ENCODE results near the gene ATP5ME. TPM values are rescaled to one million over a fixed set of nuclear protein-coding genes. Genes with fewer than 3 reads are reported as not detected.

Gene ATP5ME
- total RNA-seq, 1 donor = 39.3 TPM

- Histone ChIP-seq H3K9me3 (ENCODE audit: low read depth, low read length) (no peaks in the 10 kb centered on the region), H3K4me1 (ENCODE audit: insufficient read depth, low read length) (no peaks in the 10 kb centered on the region)
Observed at GRCh38 chr4:632926-633325, 41.1 kb downstream of the ATP5ME start.

GRCh38 chr4:632196-632790 is 41.8 kb downstream of the ATP5ME start:
- Histone ChIP-seq H3K4me3 (ENCODE audit: low read length) (no peak overlapping the region), H3K27me3 (ENCODE audit: insufficient read depth, low read length) (no peaks in the 10 kb centered on the region), H3K4me1 (ENCODE audit: insufficient read depth, low read length) (no peaks in the 10 kb centered on the region), H3K9me3 (ENCODE audit: low read depth, low read length) (no peaks in the 10 kb centered on the region)

More at GRCh38 chr4:632926-633325, 41.1 kb downstream of the ATP5ME start:
- Histone ChIP-seq H3K27me3 (ENCODE audit: insufficient read depth, low read length) (no peaks in the 10 kb centered on the region), H3K4me3 (ENCODE audit: low read length) (no peak overlapping the region)

GRCh38 chr4:630656-631055 is 43.4 kb downstream of the ATP5ME start:
- H3K4me3 ChIP-seq (ENCODE audit: low read length) = no peak overlapping the region
- no peaks in the 10 kb centered on the region for H3K9me3 ChIP-seq (ENCODE audit: low read depth, low read length)
- no peaks in the 10 kb centered on the region for H3K27me3 ChIP-seq (ENCODE audit: insufficient read depth, low read length)
- no peaks in the 10 kb centered on the region for H3K4me1 ChIP-seq (ENCODE audit: insufficient read depth, low read length)

- H3K27me3 ChIP-seq (ENCODE audit: insufficient read depth, low read length) = no peaks in the 10 kb centered on the region
- H3K4me1 ChIP-seq (ENCODE audit: insufficient read depth, low read length) = no peaks in the 10 kb centered on the region
- no peaks in the 10 kb centered on the region for H3K9me3 ChIP-seq (ENCODE audit: low read depth, low read length)
- H3K4me3 ChIP-seq (ENCODE audit: low read length) = no peak overlapping the region
Observed at GRCh38 chr4:629915-630641, 44.0 kb downstream of the ATP5ME start.

- no peaks in the 10 kb centered on the region for H3K27me3 ChIP-seq (ENCODE audit: insufficient read depth, low read length)
- no peak overlapping the region for H3K4me3 ChIP-seq (ENCODE audit: low read length)
- no peaks in the 10 kb centered on the region for H3K4me1 ChIP-seq (ENCODE audit: insufficient read depth, low read length)
- H3K9me3 ChIP-seq (ENCODE audit: low read depth, low read length) = no peaks in the 10 kb centered on the region
Observed at GRCh38 chr4:629636-629914, 44.5 kb downstream of the ATP5ME start.

- H3K4me1 ChIP-seq (ENCODE audit: insufficient read depth, low read length) = no peaks in the 10 kb centered on the region
- no peaks in the 10 kb centered on the region for H3K9me3 ChIP-seq (ENCODE audit: low read depth, low read length)
- H3K4me3 ChIP-seq (ENCODE audit: low read length) = no peak overlapping the region
- no peaks in the 10 kb centered on the region for H3K27me3 ChIP-seq (ENCODE audit: insufficient read depth, low read length)
Observed at GRCh38 chr4:628821-629635, 45.0 kb downstream of the ATP5ME start.

- Histone ChIP-seq H3K9me3 (ENCODE audit: low read depth, low read length) (no peaks in the 10 kb centered on the region), H3K4me1 (ENCODE audit: insufficient read depth, low read length) (no peaks in the 10 kb centered on the region), H3K4me3 (ENCODE audit: low read length) (no peak overlapping the region), H3K27me3 (ENCODE audit: insufficient read depth, low read length) (no peaks in the 10 kb centered on the region)
Observed at GRCh38 chr4:628311-628741, 45.8 kb downstream of the ATP5ME start.

- Histone ChIP-seq H3K27me3 (ENCODE audit: insufficient read depth, low read length) (no peaks in the 10 kb centered on the region), H3K4me1 (ENCODE audit: insufficient read depth, low read length) (no peaks in the 10 kb centered on the region), H3K4me3 (ENCODE audit: low read length) (no peak overlapping the region), H3K9me3 (ENCODE audit: low read depth, low read length) (no peaks in the 10 kb centered on the region)
Observed at GRCh38 chr4:627347-628125, 46.5 kb downstream of the ATP5ME start.

- Histone ChIP-seq H3K9me3 (ENCODE audit: low read depth, low read length) (no peaks in the 10 kb centered on the region), H3K27me3 (ENCODE audit: insufficient read depth, low read length) (no peaks in the 10 kb centered on the region), H3K4me3 (ENCODE audit: low read length) (no peak overlapping the region), H3K4me1 (ENCODE audit: insufficient read depth, low read length) (no peaks in the 10 kb centered on the region)
Observed at GRCh38 chr4:626201-627091, 47.6 kb downstream of the ATP5ME start.

GRCh38 chr4:625631-626161 is 48.4 kb downstream of the ATP5ME start:
- Histone ChIP-seq H3K4me1 (ENCODE audit: insufficient read depth, low read length) (no peaks in the 10 kb centered on the region), H3K9me3 (ENCODE audit: low read depth, low read length) (no peaks in the 10 kb centered on the region), H3K27me3 (ENCODE audit: insufficient read depth, low read length) (no peaks in the 10 kb centered on the region), H3K4me3 (ENCODE audit: low read length) (no peak overlapping the region)

GRCh38 chr4:624705-625590 is 49.1 kb downstream of the ATP5ME start, which contains the start of gene PDE6B:
TSS of gene PDE6B (plus strand) at chr4:625573. CDS start at chr4:625627, 54 bp downstream.
- Histone ChIP-seq H3K9me3 (ENCODE audit: low read depth, low read length) (no peaks in the 10 kb centered on the region), H3K4me1 (ENCODE audit: insufficient read depth, low read length) (no peaks in the 10 kb centered on the region), H3K27me3 (ENCODE audit: insufficient read depth, low read length) (no peaks in the 10 kb centered on the region), H3K4me3 (ENCODE audit: low read length) (no peak within 1 kb of the TSS)

- Histone ChIP-seq H3K27me3 (ENCODE audit: insufficient read depth, low read length) (no peaks in the 10 kb centered on the region), H3K9me3 (ENCODE audit: low read depth, low read length) (no peaks in the 10 kb centered on the region), H3K4me1 (ENCODE audit: insufficient read depth, low read length) (no peaks in the 10 kb centered on the region), H3K4me3 (ENCODE audit: low read length) (no peak overlapping the region)
Observed at GRCh38 chr4:623914-624566, 50.0 kb downstream of the ATP5ME start.
